Activated CD4-positive, alpha-beta memory T cell treated with anti-CD3 and anti-CD28 coated beads for 36 hours (primary cell): Measurements from ENCODE around the gene RGS9. TPM values are rescaled to one million over a fixed set of nuclear protein-coding genes. Genes with fewer than 3 reads are reported as not detected.
"Not testable (repeated sequence)": the region's sequence is repeated elsewhere in the genome, so short reads cannot be mapped to it uniquely, and the experiment has no call there.

Source experiments
- CTCF ChIA-PET: fragments of 350-600 bp; sonication (Branson Sonifier 250); formaldehyde crosslinking; loops from one replicate; lab custom pipeline; 2021; ENCODE audit warnings: antibody characterized with exemption, inconsistent platforms; lab: Charles Lee
- POLR2A ChIA-PET: fragments of 350-600 bp; sonication (Branson Sonifier 250); formaldehyde crosslinking; loops from one replicate; lab custom pipeline; 2021; ENCODE audit warnings: antibody characterized with exemption; lab: Charles Lee
- DNase-seq: peaks from one replicate; pipeline ENCODE4 v3.0.0-alpha.2; 2020
- H3K27ac Mint-ChIP-seq: one replicate; pipeline ENCODE4 v1.8.0; 2021; ENCODE audit warnings: mixed read lengths
- H3K27me3 Mint-ChIP-seq: one replicate; pipeline ENCODE4 v1.8.0; 2021; ENCODE audit warnings: mixed read lengths
- H3K36me3 Mint-ChIP-seq: one replicate; pipeline ENCODE4 v1.8.0; 2021; ENCODE audit warnings: mixed read lengths
- H3K4me1 Mint-ChIP-seq: one replicate; pipeline ENCODE4 v1.8.0; 2021; ENCODE audit warnings: low read depth, mixed read lengths
- H3K4me3 Mint-ChIP-seq: one replicate; pipeline ENCODE4 v1.8.0; 2021; ENCODE audit warnings: mild to moderate bottlenecking, mixed read lengths
- H3K9me3 Mint-ChIP-seq: one replicate; pipeline ENCODE4 v1.8.0; 2021; ENCODE audit warnings: mixed read lengths
- intact Hi-C: fragments of 100-400 bp; cut with micrococcal nuclease; formaldehyde crosslinking; loops from one replicate; pipeline ENCODE4 v1.15.1; 2023
- total RNA-seq, 2 experiments: library from RNA; stranded (reverse); gene quantifications; one replicate each; pipeline ENCODE4 v1.2.3, GENCODE V29; 2021

RGS9 gene
- total RNA-seq, 2 experiments from 2014 or later = 6.4 to 8.7 TPM

DNA sequence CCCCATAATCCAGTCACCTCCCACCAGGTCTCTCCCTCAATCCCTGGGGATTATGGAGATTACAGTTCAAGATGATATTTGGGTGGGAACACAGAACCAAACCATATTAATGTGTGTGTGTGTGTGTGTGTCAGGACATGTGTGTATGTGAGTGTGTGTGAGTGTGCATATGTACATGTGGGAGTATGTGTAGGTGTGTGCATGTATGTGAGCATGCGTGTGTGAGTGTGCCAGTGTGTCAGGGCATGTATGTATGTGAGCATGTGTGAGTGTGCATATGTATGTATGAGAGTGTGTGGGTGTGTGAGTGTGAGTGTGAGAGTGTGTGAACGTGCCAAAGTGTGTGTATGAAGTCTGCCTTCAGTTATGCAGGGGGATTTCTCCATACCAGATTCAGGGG, 37.8 kb downstream of the RGS9 start:
- intact Hi-C loops = no loop called here

DNA sequence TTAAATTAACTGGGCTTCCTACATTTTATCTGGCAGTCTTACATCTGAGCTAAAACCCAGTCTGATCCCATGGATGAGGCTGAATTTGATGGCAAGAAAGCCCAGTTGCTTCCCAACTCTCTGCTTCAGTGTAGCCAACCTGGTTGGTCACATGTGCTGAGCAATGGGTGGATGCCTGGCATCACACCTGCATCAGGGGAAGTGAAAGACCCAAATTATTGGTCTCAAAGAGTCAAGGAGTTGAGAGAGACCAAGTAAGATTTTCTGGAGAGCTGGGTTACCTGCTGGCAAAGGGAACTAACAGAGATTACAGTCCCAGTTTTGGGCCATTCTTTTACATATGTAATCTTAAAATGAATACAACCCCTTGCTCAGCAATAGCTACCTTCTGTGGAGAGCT, 38.8 kb downstream of the RGS9 start:
- no peak for DNase-seq
- no peaks in the 10 kb centered on the region for H3K9me3 Mint-ChIP-seq
- no peaks in the 10 kb centered on the region for H3K36me3 Mint-ChIP-seq
- no peak overlapping the region for H3K4me3 Mint-ChIP-seq
- peaks cover 59% of the 10 kb centered on the region for H3K4me1 Mint-ChIP-seq
- ChIA-PET POLR2A (no interaction called here), CTCF (no interaction called here)
- H3K27ac Mint-ChIP-seq = no peak overlapping the region
- intact Hi-C loops = no loop called here
- no peaks in the 10 kb centered on the region for H3K27me3 Mint-ChIP-seq

More for the DNA sequence above, 37.8 kb downstream of the RGS9 start:
- Mint-ChIP-seq H3K4me1 (peaks cover 49% of the 10 kb centered on the region), H3K27me3 (no peaks in the 10 kb centered on the region), H3K4me3 (no peak overlapping the region), H3K27ac (no peak overlapping the region), H3K36me3 (no peaks in the 10 kb centered on the region), H3K9me3 (no peaks in the 10 kb centered on the region)
- CTCF ChIA-PET = no interaction called here
- DNase-seq = no peak
- POLR2A ChIA-PET = no interaction called here

DNA sequence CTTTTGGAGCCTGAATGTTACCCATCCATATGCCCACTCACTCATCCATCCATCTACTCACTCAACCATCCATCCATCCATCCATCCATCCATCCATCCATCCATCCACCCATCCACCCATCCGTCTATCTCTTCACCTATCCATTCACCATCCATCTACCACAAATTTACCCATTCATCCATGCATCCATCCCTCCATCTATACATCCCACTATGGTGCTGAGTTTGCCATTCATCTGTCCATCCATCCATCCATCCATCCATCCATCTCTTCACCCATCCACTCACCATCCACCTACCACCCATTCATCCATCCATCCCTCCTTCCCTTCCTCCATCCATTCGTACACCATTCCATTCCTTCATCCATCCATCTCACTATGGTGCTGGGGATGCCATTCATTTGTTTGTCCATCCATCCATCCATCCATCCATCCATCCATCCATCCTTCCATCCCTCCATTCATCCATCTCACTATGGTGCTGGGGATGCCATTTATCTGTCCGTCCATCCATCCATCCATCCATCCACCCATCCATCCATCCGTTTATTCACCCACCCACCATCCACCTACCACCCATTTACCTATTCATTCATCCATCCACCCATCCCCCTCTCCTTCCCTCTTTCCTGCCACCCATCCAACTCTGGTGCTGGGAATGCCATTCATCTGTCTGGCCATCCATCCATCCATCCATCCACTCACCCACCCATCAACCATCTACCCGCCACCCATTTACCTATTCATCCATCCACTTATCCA, 39.7 kb downstream of the RGS9 start:
- Mint-ChIP-seq H3K4me1 (peaks cover 62% of the 10 kb centered on the region), H3K27me3 (no peaks in the 10 kb centered on the region), H3K4me3 (no peak overlapping the region), H3K9me3 (no peaks in the 10 kb centered on the region), H3K27ac (peak overlapping the region; percentile 53), H3K36me3 (no peaks in the 10 kb centered on the region)
- POLR2A ChIA-PET = no interaction called here
- CTCF ChIA-PET = interaction anchor here (6.4 kb wide), 1 partner anchor 41 kb away, joined by 30 read pairs; the partner anchor contains the start of gene RGS9
- intact Hi-C loops = no loop called here
- DNase-seq = no peak

DNA sequence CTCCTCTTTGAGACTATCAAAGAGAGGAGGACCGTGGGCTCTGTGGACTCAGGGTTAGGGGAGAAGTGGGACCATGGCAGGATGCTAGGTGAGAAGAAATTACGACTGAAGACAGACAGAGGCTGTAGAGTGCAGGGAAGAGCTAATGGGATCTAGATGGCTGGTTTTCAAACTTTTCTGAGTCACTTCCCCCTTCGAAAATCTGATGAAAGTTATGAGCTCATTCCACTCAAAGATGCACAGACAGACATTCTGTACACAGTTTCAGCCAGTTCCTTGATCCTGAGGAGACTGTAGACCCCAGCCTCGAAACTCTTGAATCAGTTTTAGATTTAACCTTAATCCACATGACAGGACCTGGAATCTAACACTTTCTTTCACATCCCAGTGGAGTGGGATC, 40.7 kb downstream of the RGS9 start:
- no peak for DNase-seq
- Mint-ChIP-seq H3K36me3 (no peaks in the 10 kb centered on the region), H3K4me1 (peaks cover 69% of the 10 kb centered on the region), H3K27ac (peak overlapping the region; percentile 53), H3K9me3 (no peaks in the 10 kb centered on the region), H3K4me3 (no peak overlapping the region), H3K27me3 (no peaks in the 10 kb centered on the region)
- CTCF ChIA-PET = interaction anchor here (1.0 to 6.4 kb wide), 3 partner anchors 20 to 77 kb away, joined by 3 to 30 read pairs (median 23); partner anchors contain the start of gene RGS9
- intact Hi-C loops = no loop called here
- POLR2A ChIA-PET = no interaction called here

DNA sequence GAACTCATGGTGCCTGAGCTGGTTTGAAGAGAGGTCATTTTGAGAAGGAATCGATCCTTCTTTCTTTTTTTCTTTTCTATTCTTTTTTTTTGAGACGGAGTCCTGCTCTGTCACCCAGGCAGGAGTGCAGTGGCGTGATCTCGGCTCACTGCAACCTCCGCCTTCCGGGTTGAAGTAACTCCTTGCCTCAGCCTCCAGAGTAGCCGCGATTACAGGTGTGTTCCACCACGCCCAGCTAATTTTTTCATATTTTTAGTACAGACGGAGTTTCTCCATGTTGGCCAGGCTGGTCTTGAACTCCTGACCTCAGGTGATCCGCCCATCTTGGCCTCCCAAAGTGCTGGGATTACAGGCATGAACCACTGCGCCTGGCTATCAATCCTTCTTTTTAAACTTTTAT, 43.1 kb downstream of the RGS9 start:
- H3K9me3 Mint-ChIP-seq, H3K27me3 Mint-ChIP-seq, H3K36me3 Mint-ChIP-seq: not testable (repeated sequence)
- POLR2A ChIA-PET = interaction anchor here (1.2 to 3.0 kb wide), 3 partner anchors 7 to 194 kb away, joined by 5 to 14 read pairs (median 8); partner anchors contain the start of gene RGS9
- Mint-ChIP-seq H3K4me1 (peaks cover 75% of the 10 kb centered on the region), H3K4me3 (peak overlapping the region; percentile 31), H3K27ac (peak overlapping the region; percentile 90)
- intact Hi-C loops = loop anchor here (2.0 kb wide), 3 partner anchors 43 to 205 kb away; partner anchors contain the start of gene RGS9
- CTCF ChIA-PET = interaction anchor here (1.5 to 6.4 kb wide), 6 partner anchors 17 to 261 kb away, joined by 3 to 30 read pairs (median 12); partner anchors contain the start of genes LRRC37A3 and RGS9
- DNase-seq = peak; percentile 33

DNA sequence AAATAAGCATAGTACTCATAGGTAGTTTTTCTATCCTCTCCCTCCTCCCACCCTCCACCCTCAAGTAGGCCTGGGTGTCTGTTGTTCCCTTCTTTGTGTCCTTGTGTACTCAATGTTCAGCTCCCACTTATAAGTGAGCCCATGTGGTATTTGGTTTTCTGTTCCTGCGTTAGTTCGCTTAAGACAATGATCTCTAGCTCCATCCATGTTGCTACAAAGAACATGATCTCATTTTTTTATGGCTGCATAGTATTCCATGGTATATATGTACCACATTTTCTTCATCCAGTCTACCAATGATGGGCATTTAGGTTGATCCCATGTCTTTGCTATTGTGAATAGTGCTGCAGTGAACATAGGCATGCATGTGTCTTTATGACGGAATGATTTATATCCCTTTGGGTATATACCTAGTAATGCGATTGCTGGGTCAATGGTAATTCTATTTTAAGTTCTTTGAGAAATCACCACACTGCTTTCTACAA, 43.6 kb downstream of the RGS9 start:
- H3K36me3 Mint-ChIP-seq, DNase-seq, H3K9me3 Mint-ChIP-seq, H3K27me3 Mint-ChIP-seq: not testable (repeated sequence)
- ChIA-PET POLR2A (interaction anchor here (0.6 to 3.0 kb wide), 9 partner anchors 8 to 476 kb away, joined by 3 to 14 read pairs (median 4); partner anchors contain the start of gene RGS9), CTCF (interaction anchor here (1.0 to 6.4 kb wide), 10 partner anchors 8 to 261 kb away, joined by 3 to 30 read pairs (median 4); partner anchors contain the start of genes LRRC37A3 and RGS9)
- intact Hi-C loops = loop anchor here (1.0 to 2.0 kb wide), 8 partner anchors 7 to 206 kb away; partner anchors contain the start of gene RGS9
- Mint-ChIP-seq H3K4me3 (peak overlapping the region; percentile 16), H3K27ac (peak overlapping the region; percentile 90), H3K4me1 (peaks cover 73% of the 10 kb centered on the region)

DNA sequence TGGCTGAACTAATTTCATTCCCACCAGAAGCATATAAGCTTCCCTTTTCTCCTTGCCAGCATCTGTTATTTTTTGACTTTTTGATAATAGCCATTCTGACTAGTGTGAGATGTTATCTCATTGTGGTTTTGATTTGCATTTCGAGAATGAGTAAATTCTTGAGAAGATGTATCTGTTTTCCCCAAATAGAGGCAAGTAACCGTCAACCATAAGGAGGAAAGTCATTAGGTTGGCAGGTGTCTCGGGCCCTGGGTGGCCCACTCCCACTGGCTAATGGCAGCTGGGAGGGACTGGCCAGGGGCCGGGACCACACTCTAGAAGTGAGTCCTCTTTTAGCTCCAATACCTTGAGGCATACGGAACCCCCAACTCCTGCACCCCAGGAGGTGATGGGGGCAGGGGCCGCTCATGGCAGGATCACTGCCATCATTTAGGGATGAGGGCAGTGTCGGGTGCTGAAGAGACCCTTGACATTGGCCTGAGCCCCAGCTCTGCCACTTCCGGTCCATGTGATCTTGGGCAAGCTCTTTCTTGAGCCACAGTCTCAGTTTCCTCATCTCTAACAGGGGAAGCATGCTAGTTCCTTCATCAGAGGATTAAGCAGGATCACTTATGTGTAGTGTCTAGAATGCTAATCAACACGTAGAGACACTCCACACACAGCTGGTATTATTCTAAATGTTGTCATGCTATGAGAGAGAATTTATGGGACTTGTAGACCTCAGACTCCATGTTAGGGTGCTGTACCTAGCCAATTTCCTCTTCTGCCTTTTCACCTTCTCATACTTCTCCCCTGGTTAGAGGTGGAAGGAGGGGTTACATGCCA, 44.3 kb downstream of the RGS9 start:
- peak overlapping the region; percentile 16 for H3K4me3 Mint-ChIP-seq
- no peaks in the 10 kb centered on the region for H3K27me3 Mint-ChIP-seq
- H3K4me1 Mint-ChIP-seq = peaks cover 68% of the 10 kb centered on the region
- no peaks in the 10 kb centered on the region for H3K9me3 Mint-ChIP-seq
- no peaks in the 10 kb centered on the region for H3K36me3 Mint-ChIP-seq
- DNase-seq = peak; percentile 82
- H3K27ac Mint-ChIP-seq = peak overlapping the region; percentile 90
- CTCF ChIA-PET = interaction anchor here (0.7 to 6.4 kb wide), 11 partner anchors 9 to 262 kb away, joined by 3 to 30 read pairs (median 4); partner anchors contain the start of gene RGS9
- POLR2A ChIA-PET = interaction anchor here (0.6 to 3.0 kb wide), 9 partner anchors 9 to 475 kb away, joined by 3 to 14 read pairs (median 3); partner anchors contain the start of gene RGS9
- intact Hi-C loops = loop anchor here (1.0 to 2.0 kb wide), 8 partner anchors 8 to 207 kb away; partner anchors contain the start of gene RGS9

DNA sequence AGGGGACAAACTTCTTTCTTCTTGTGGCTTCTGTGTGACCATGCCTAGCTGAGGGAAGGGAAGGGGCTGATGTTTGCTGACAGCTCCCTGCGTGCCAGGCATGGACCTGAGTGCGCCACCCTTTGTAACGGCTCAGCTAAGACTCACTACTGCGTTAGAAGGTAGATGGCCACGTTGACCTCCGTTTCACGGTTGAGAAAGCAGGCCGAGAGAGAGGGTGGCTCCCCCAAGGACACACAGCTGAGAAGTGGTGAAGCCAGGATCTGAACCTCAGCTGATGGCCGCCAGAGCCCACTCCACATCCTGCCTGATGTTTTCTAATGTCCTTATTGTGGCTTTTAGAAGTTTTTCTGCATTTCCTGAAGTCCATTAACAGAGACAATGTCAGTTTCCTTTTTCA, 45.1 kb downstream of the RGS9 start:
- Mint-ChIP-seq H3K27me3 (no peaks in the 10 kb centered on the region), H3K9me3 (no peaks in the 10 kb centered on the region), H3K27ac (peak overlapping the region; percentile 90), H3K36me3 (no peaks in the 10 kb centered on the region), H3K4me1 (peaks cover 60% of the 10 kb centered on the region), H3K4me3 (no peak overlapping the region)
- CTCF ChIA-PET = interaction anchor here (0.7 to 6.4 kb wide), 5 partner anchors 16 to 244 kb away, joined by 3 to 30 read pairs (median 18); partner anchors contain the start of gene RGS9
- POLR2A ChIA-PET = interaction anchor here (1.0 to 3.0 kb wide), 4 partner anchors 9 to 60 kb away, joined by 3 to 14 read pairs (median 8); no protein-coding TSS in a partner anchor
- intact Hi-C loops = no loop called here
- DNase-seq = no peak

DNA sequence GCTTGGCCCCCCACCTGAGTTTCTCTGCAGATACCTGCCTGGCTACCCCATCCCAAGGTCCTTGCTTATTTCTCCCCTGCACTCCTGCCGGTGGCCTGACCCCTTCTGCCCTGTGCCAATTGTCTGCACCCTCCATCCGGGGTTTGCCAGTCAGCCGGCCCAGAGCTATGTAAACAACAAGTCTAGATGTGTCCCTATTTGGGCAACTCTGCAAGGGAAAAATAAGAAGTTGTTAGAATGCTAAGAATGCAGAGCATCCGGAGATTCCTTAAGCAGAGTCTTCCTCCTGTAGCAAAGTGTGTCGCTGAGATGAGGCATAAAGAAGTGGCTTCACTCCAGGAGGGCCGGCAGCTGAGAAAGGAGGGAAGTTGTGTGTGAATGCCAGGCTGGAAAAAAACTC, 46.6 kb downstream of the RGS9 start:
- H3K27ac Mint-ChIP-seq = no peak overlapping the region
- peaks cover 48% of the 10 kb centered on the region for H3K4me1 Mint-ChIP-seq
- CTCF ChIA-PET = interaction anchor here (3.3 kb wide), 1 partner anchor 84 kb away, joined by 18 read pairs; no protein-coding TSS in a partner anchor
- POLR2A ChIA-PET = no interaction called here
- H3K27me3 Mint-ChIP-seq = no peaks in the 10 kb centered on the region
- DNase-seq = no peak
- H3K36me3 Mint-ChIP-seq = no peaks in the 10 kb centered on the region
- no peak overlapping the region for H3K4me3 Mint-ChIP-seq
- intact Hi-C loops = no loop called here
- no peaks in the 10 kb centered on the region for H3K9me3 Mint-ChIP-seq

DNA sequence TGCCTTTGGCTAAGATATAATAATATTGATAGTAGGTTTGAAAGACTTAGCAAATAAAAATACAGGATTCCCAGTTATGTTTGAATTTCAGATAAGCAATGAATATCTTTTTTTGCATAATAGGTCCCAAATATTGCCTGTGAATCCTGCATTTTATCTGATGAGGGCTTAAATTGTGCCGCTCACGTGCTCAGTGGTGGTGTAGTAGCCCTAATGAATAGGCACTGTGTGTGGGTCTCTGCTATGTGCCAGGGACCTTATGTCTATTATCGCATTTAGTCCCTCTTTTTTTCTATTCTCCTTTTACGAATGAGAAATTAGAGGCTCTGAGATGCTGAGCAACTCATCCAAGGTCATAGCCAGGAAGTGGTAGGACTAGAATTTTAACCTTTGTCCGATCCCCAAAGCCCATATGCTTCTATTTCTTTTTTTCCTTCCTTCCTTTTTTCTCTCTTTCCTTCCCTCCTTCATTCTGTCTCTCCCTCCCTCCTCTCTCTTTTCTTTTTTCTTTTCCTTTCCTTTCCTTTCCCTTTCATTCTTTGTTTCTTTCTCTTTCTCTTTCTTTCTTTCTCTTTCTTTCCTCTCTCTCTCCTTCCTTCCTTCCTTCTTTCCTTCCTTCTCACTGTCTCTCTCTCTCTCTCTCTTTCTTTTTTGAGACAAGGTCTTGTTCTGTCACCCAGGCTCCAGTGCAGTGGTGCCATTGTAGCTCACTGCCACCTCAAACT, 47.2 kb downstream of the RGS9 start:
- POLR2A ChIA-PET = no interaction called here
- CTCF ChIA-PET = no interaction called here
- intact Hi-C loops = no loop called here
- Mint-ChIP-seq H3K27me3 (no peaks in the 10 kb centered on the region), H3K4me1 (peaks cover 42% of the 10 kb centered on the region), H3K4me3 (no peak overlapping the region), H3K27ac (no peak overlapping the region), H3K9me3 (no peaks in the 10 kb centered on the region), H3K36me3 (no peaks in the 10 kb centered on the region)
- DNase-seq = no peak

DNA sequence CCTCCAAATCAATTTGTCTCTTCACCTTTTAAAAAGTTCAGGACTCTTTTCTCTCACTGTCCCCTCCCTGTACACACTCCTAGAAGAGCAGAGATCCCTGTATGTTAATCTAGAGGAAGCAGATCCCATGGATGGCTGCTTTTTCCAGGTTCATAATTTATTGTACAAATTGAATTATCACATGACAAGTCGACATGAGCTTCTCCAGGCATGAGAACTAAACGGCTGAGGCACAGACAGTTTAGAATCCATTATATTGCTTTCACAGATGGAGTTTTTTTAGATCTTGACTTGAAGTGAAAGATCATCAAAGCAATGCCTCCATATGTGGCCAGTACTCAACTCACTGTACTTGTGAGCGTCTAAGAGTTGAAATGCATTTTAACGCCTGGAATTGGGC, 47.9 kb downstream of the RGS9 start:
- Mint-ChIP-seq H3K27me3 (no peaks in the 10 kb centered on the region), H3K27ac (no peak overlapping the region), H3K9me3 (no peaks in the 10 kb centered on the region), H3K4me3 (no peak overlapping the region), H3K4me1 (peaks cover 35% of the 10 kb centered on the region), H3K36me3 (no peaks in the 10 kb centered on the region)
- intact Hi-C loops = no loop called here
- ChIA-PET CTCF (interaction anchor here (1.2 kb wide), 1 partner anchor 90 kb away, joined by 3 read pairs; no protein-coding TSS in a partner anchor), POLR2A (no interaction called here)
- DNase-seq = no peak
